ENCODE results near the gene PSMG4.

PSMG4 gene

GRCh38 chr6:3284436-3284876 lies 25.7 kb downstream of the PSMG4 start:
- H3K4me3 ChIP-seq (ENCODE audit: severe bottlenecking) = no peak overlapping the region
- H3K36me3 ChIP-seq (ENCODE audit: low read depth) = no peaks in the 10 kb centered on the region
- peak; percentile 56 for DNase-seq (ENCODE audit: low spot score)
- no peak for ATAC-seq (ENCODE audit: low read depth)
- no peak for TF ChIP-seq CTCF (IDR thresholded peaks at IDR 0.05; ENCODE audit: poor library complexity, severe bottlenecking)
- H3K9me3 ChIP-seq (ENCODE audit: severe bottlenecking) = no peaks in the 10 kb centered on the region
- no peaks in the 10 kb centered on the region for H3K27me3 ChIP-seq (ENCODE audit: insufficient read depth, poor library complexity, severe bottlenecking)
- H3K27ac ChIP-seq (ENCODE audit: poor library complexity, severe bottlenecking) = no peak overlapping the region
- H3K4me1 ChIP-seq (ENCODE audit: insufficient read depth, poor library complexity, severe bottlenecking) = peaks cover 12% of the 10 kb centered on the region

- ATAC-seq (ENCODE audit: low read depth) (no peak), DNase-seq (ENCODE audit: low spot score) (peak; percentile 42)
- no peaks in the 10 kb centered on the region for H3K9me3 ChIP-seq (ENCODE audit: severe bottlenecking)
- no peaks in the 10 kb centered on the region for H3K36me3 ChIP-seq (ENCODE audit: low read depth)
- H3K27ac ChIP-seq (ENCODE audit: poor library complexity, severe bottlenecking) = no peak overlapping the region
- no peak overlapping the region for H3K4me3 ChIP-seq (ENCODE audit: severe bottlenecking)
- H3K4me1 ChIP-seq (ENCODE audit: insufficient read depth, poor library complexity, severe bottlenecking) = peaks cover 12% of the 10 kb centered on the region
- no peak for TF ChIP-seq CTCF (IDR thresholded peaks at IDR 0.05; ENCODE audit: poor library complexity, severe bottlenecking)
- no peaks in the 10 kb centered on the region for H3K27me3 ChIP-seq (ENCODE audit: insufficient read depth, poor library complexity, severe bottlenecking)
Measured at GRCh38 chr6:3285049-3285639, 26.4 kb downstream of the PSMG4 start.

GRCh38 chr6:3285732-3286131 lies 27.0 kb downstream of the PSMG4 start:
- no peak for TF ChIP-seq CTCF (IDR thresholded peaks at IDR 0.05; ENCODE audit: poor library complexity, severe bottlenecking)
- Histone ChIP-seq H3K27ac (ENCODE audit: poor library complexity, severe bottlenecking) (no peak overlapping the region), H3K9me3 (ENCODE audit: severe bottlenecking) (no peaks in the 10 kb centered on the region), H3K36me3 (ENCODE audit: low read depth) (no peaks in the 10 kb centered on the region), H3K4me1 (ENCODE audit: insufficient read depth, poor library complexity, severe bottlenecking) (peaks cover 12% of the 10 kb centered on the region), H3K27me3 (ENCODE audit: insufficient read depth, poor library complexity, severe bottlenecking) (no peaks in the 10 kb centered on the region), H3K4me3 (ENCODE audit: severe bottlenecking) (no peak overlapping the region)
- no peak for ATAC-seq (ENCODE audit: low read depth)
- DNase-seq (ENCODE audit: low spot score) = peak; percentile 37

GRCh38 chr6:3286641-3287171 lies 28.0 kb downstream of the PSMG4 start:
- DNase-seq (ENCODE audit: low spot score) (peak; percentile 43), ATAC-seq (ENCODE audit: low read depth) (no peak)
- H3K9me3 ChIP-seq (ENCODE audit: severe bottlenecking) = no peaks in the 10 kb centered on the region
- no peak overlapping the region for H3K4me3 ChIP-seq (ENCODE audit: severe bottlenecking)
- H3K36me3 ChIP-seq (ENCODE audit: low read depth) = no peaks in the 10 kb centered on the region
- no peak for TF ChIP-seq CTCF (IDR thresholded peaks at IDR 0.05; ENCODE audit: poor library complexity, severe bottlenecking)
- no peak overlapping the region for H3K27ac ChIP-seq (ENCODE audit: poor library complexity, severe bottlenecking)
- H3K4me1 ChIP-seq (ENCODE audit: insufficient read depth, poor library complexity, severe bottlenecking) = peaks cover 8% of the 10 kb centered on the region
- H3K27me3 ChIP-seq (ENCODE audit: insufficient read depth, poor library complexity, severe bottlenecking) = no peaks in the 10 kb centered on the region

GRCh38 chr6:3287308-3287707 lies 28.6 kb downstream of the PSMG4 start:
- no peak for TF ChIP-seq CTCF (IDR thresholded peaks at IDR 0.05; ENCODE audit: poor library complexity, severe bottlenecking)
- Histone ChIP-seq H3K9me3 (ENCODE audit: severe bottlenecking) (no peaks in the 10 kb centered on the region), H3K27me3 (ENCODE audit: insufficient read depth, poor library complexity, severe bottlenecking) (no peaks in the 10 kb centered on the region), H3K27ac (ENCODE audit: poor library complexity, severe bottlenecking) (no peak overlapping the region), H3K4me3 (ENCODE audit: severe bottlenecking) (no peak overlapping the region), H3K4me1 (ENCODE audit: insufficient read depth, poor library complexity, severe bottlenecking) (peaks cover 4% of the 10 kb centered on the region), H3K36me3 (ENCODE audit: low read depth) (no peaks in the 10 kb centered on the region)
- ATAC-seq (ENCODE audit: low read depth) = no peak
- no peak for DNase-seq (ENCODE audit: low spot score)

All from RWPE2 (cell line).